GM18505 (cell line): ENCODE results near the gene CAV2.
A peak's percentile ranks its signal among the peaks of the same experiment; 100 is the strongest.

Experiments
- ATAC-seq: cut with Tn5 transposase; IDR thresholded peaks from one replicate; pipeline ENCODE4 v1.9.1; 2021; ENCODE audit not compliant: unreplicated experiment
- POLR2A ChIP-seq: IDR thresholded peaks from 4 replicates; pipeline ENCODE4 v1.6.1; 2011; ENCODE audit warnings: borderline replicate concordance; ENCODE audit not compliant: insufficient read depth, insufficient read length; ENCODE audit errors: extremely low read depth

CAV2 gene, protein sequence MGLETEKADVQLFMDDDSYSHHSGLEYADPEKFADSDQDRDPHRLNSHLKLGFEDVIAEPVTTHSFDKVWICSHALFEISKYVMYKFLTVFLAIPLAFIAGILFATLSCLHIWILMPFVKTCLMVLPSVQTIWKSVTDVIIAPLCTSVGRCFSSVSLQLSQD

DNA sequence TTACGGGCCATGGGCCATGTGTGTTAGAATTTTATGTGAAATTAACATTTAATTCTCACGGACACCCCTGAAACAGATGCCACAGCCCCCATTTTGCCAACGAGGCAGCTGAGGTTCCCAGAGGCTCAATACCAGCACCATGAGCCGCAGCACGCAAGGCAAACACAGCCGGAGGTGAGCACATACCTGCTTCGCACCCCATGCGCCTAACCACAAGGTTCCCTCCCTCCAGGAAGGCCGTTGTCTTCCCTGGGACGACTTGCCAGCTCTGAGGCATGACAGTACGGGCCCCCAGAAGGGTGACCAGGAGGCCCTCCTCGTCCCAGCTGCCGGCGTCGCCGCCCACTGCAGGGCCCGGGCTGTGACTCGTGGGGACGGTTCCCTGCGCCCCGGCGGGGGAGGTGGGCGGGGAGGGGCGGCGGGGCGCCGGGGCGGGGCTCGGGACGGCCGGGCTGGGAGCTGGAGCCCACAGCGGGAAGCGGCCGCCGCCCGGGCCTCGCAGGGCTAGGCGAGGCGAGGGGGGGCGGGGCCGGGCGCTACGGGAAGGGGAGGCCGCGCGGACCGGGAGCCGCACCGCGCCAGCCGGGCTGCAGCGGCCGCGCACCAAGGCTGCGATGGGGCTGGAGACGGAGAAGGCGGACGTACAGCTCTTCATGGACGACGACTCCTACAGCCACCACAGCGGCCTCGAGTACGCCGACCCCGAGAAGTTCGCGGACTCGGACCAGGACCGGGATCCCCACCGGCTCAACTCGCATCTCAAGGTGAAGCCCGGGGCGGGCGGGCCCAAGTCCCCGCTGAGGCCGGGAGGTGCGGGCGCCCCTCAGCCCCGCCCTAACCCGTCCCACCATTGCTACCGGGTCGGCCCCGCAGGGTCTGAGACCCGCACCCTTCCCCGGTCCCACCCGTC, at the start of gene CAV2:
Gene CAV2 (plus strand): TSS at position 571 of the 910 bp plus-strand sequence. CDS start 44 bp downstream, at position 615.
- no peak for TF ChIP-seq POLR2A
- peak; percentile 61 for ATAC-seq

DNA sequence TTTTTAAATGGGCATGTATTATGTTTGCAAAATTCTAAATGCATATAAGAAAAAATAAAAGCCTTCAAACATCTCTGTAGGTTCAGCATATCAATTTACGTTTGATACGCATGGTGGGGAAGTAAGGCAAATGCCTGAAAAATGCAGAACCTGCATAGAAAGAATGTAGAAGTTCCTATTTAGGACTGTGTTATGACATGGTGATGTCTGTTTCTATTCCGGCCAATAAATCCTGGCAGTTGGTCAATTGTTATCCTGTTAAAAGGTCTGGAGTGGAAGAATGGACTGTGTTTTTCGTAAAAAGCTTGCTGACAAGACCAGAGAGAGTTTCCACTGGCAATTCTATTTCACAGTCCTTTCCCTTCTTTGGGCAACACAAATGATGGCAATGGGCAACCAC, 49.6 kb upstream of the CAV2 start:
- no peak for ATAC-seq
- no peak for TF ChIP-seq POLR2A

DNA sequence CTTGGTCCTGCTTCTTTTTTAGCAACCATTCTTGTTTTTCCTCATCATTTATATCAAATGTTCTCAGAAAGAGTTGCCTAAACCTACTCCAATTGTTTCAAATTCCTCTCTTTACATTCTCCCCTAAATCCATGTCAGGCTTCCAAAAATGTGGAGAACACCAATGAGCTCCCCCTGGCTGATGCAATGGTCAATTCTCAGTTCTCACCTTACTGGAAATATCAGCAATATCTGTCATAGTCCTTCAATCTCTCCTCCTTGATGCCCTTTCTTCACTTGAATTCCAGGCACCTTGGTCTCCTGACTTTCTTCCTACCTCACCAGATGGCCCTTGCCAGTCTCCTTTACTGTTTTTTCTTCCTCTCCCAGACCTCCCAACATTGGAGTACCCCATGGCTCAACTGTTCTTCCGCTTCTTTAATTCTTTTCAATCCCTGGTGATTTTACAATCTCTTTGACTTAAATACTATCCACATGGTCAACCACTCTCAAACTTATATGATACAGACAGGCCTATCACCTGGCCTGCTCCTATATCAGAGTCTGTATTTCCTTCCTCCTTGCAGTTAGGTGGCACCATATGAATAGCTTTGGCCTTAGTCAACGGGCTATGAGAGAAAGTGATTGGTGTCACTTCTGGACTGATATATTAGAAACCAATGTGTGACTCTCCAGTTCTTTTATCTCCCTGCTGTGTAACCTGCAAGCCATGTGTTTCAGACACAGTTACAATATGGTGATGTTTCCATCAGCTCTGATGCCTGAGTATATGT, 47.4 kb upstream of the CAV2 start:
- TF ChIP-seq POLR2A, result no peak
- no peak for ATAC-seq

DNA sequence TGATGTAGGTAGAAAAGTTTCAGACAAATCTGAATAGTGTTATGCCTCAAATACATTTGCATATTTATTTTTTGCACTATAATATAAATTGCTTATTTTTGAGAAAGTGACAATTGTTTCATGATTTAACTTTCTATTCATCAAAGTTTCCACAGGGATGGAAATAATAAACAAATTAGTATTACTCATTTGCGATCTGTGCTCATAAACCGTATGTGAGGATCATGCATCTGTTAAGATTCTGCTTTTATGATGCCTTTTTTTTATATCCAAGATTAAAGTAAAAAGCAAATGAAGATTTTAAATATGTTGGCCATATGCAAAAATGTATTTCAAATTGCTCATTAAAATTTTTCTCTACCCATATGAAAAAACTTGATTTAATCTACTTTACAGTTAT, 45.2 kb upstream of the CAV2 start:
- ATAC-seq, result no peak
- TF ChIP-seq POLR2A, result no peak

DNA sequence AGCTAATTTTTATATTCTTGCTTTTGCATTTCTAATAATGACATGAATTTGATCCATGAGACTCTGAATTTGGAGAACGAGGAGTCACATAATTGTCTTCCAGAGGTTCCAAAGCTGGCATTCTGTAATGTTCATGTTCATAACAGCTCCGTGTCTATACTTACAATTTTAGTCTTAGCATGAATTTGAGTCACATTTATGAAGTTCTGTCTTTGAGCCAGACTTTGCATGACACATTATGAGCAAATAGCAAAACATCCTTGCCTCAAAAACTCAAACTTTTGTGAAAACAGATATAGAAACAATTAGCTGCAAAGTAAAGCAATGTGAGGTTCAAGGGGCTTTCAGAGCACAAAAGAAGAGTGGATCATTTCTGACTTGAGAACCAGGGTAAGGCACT, 44.5 kb upstream of the CAV2 start:
- ATAC-seq, result no peak
- TF ChIP-seq POLR2A, result no peak

DNA sequence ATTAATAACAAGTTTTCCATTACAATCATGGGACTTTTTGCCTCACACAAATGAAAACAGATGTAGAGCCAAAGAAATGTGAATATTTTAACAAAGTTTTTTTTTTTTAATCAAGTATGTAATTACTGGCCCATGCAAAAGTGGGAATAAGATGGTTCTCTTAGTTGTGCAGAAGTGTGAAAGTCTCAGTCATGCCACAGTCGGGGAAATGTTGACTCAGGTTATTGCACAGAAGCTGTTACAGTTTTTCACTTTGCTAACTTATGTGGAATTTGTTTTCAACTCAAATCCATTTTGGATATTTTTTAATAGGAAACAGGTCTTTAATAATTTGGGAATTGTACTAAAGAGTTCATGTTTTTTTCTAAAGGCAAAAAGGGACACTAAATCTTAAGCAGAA, 44.0 kb upstream of the CAV2 start:
- TF ChIP-seq POLR2A, result no peak
- no peak for ATAC-seq

DNA sequence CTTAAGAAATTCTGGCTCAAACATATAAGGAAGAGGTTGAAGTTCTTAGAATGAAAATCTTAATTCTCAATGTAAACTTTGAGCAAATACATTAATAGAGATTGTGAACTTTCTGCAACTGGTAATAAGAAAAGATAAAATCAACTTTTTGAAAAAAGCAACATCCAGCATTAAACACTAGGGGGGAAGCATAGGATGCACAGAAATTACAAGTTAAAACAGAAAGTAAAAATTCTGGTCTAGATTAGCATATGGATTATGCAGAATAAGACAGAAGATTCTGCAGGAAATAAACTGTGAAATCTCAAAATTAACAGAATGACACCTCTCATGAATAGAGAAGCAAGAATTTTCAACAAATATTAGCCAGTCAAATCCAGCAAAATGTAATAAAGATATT, 38.0 kb upstream of the CAV2 start:
- ATAC-seq, result no peak
- TF ChIP-seq POLR2A, result no peak

DNA sequence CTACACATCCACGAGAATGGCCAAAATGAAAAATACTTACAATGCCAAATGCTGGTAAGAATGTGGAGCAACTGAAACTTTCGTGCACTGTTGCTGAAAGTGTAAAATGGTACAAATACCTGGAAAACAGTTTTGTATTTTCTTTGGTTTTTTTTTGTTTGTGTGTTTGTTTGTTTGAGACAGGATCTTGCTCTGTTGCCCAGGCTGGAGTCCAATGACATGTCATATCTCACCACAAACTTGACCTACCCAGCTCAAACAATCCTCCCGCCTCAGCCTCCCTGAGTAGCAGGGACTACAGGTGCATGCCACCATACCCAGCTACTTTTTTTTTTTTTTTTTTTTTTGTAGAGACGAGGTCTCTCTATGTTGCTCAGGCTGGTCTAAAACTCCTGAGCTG, 35.6 kb upstream of the CAV2 start:
- ATAC-seq, result no peak
- TF ChIP-seq POLR2A, result no peak

DNA sequence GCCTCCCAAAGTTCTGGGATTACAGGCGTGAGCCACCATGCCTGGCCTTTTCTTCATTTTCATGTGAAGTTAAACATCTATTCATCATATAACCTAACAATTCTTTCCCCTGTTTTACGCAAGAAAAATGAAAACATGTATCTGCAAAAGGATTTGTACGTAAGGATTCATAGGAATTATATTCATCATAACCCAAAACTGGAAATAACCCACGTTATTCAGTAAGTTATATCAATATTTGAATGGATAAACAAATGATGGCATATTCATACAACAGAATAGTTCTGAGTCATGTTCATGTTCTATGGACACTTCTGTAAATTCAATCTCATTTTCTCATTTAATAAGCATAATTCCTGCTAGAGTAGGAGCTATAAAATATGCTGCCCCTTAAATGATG, 35.2 kb upstream of the CAV2 start:
- no peak for TF ChIP-seq POLR2A
- ATAC-seq, result no peak

DNA sequence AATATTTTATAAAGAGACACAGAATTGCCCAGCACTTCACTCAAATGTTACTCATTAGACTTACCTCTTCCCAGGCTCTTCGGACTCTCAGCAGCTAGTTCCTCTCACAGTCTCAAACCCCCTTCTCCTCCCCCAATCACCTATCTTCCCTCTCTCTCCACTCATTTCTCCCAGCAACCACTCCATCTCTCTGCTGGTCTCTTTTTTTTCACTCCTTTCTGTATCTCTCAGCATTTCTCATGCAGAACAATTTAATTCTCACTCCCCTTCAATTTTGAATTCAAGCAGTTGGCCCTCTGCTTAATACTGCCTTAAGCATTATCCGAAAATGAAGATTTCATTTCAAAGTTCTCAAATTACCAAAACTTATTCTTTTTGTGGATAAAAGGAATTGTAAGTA, 34.4 kb upstream of the CAV2 start:
- ATAC-seq, result no peak
- TF ChIP-seq POLR2A, result no peak

DNA sequence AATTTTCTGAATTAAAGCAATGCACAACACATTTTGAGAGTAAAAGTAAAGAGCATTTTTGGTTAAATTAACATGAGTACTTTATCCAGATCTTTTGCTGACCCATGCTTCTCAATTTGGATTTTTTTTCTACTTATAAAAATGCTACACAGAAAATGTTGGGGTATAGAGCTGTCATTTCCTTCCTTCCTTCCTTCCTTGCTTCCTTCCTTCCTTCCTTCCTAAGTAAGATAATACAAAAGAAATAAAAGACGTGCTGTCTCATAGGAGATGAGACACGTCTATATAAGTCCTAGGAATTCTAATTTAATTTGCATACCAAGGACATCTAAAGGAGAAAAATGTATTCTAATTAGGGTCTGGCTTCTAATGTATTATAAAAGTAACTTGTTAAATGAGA, 31.0 kb upstream of the CAV2 start:
- no peak for TF ChIP-seq POLR2A
- no peak for ATAC-seq

DNA sequence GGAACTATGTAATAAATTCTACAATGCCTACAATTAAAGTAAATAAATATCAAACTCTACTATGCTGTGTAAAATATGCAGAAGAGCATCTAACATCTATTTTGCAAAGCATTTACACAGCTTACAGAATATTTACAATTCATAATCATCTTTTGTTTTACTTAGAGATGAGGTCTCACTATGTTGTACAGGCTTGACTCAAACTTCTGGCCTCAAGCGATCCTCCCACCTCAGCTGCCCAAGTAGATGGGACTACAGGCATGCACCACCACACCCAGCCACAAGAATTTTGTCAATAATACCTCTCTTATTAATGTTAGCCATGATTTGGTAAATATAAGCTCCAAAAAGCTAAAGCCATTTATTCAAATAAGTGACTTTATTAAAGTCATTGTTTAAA, 21.9 kb upstream of the CAV2 start:
- ATAC-seq, result no peak
- TF ChIP-seq POLR2A, result no peak

DNA sequence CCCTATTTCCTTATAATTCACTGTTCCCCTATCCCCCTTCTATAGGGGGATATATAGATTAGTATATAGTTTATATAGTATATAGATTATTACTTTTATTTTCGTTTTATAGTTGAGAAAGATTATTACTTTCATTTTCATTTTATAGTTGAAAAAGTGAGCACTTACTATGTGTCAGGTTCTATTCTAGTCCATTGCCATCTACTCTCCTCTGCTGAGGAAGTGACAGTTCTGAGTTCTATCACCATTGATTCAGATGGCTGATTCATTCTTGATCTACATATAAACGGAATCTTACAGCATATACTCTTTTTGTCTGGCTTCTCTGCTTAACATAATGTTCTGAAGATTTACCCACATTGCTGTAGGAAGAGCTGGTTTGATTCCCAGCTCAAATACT, 20.7 kb upstream of the CAV2 start:
- no peak for TF ChIP-seq POLR2A
- ATAC-seq, result no peak
